Progenitor cell of endocrine pancreas (in vitro differentiated cells): ENCODE measurements around the gene SLC9A2. TPM values are rescaled to one million over a fixed set of nuclear protein-coding genes. Genes with fewer than 3 reads are reported as not detected.

Experiments used
- DNase-seq: peaks from one replicate; pipeline ENCODE4 v3.0.0; 2021; ENCODE audit warnings: low spot score; ENCODE audit not compliant: unreplicated experiment
- H3K27ac Mint-ChIP-seq: 2 replicates; pipeline ENCODE4 v1.8.0; 2021; ENCODE audit warnings: mild to moderate bottlenecking, moderate library complexity, mixed read lengths
- H3K27me3 Mint-ChIP-seq: 2 replicates; pipeline ENCODE4 v1.8.0; 2021; ENCODE audit warnings: mixed read lengths
- H3K36me3 Mint-ChIP-seq: 2 replicates; pipeline ENCODE4 v1.8.0; 2022; ENCODE audit warnings: mixed read lengths; ENCODE audit not compliant: insufficient read depth
- H3K4me1 Mint-ChIP-seq: 2 replicates; pipeline ENCODE4 v1.8.0; 2021; ENCODE audit warnings: low read depth, mixed read lengths
- H3K4me3 Mint-ChIP-seq: 2 replicates; pipeline ENCODE4 v1.8.0; 2021; ENCODE audit warnings: low read depth, mild to moderate bottlenecking, moderate library complexity, mixed read lengths
- H3K9me3 Mint-ChIP-seq: 2 replicates; pipeline ENCODE4 v1.8.0; 2021; ENCODE audit warnings: low read depth, mixed read lengths
- CTCF ChIP-seq: fragments of 200-600 bp; sonication (generic); IDR thresholded peaks from one replicate; pipeline ENCODE4 v1.5.0; 2021; ENCODE audit warnings: antibody characterized with exemption, mild to moderate bottlenecking; ENCODE audit not compliant: unreplicated experiment
- total RNA-seq: library from RNA; stranded (reverse); gene quantifications from 2 replicates; pipeline ENCODE4 v1.2.1, GENCODE V29; 2021

SLC9A2 gene
- total RNA-seq, 1 donor from 2014 or later = 1.6 TPM

DNA sequence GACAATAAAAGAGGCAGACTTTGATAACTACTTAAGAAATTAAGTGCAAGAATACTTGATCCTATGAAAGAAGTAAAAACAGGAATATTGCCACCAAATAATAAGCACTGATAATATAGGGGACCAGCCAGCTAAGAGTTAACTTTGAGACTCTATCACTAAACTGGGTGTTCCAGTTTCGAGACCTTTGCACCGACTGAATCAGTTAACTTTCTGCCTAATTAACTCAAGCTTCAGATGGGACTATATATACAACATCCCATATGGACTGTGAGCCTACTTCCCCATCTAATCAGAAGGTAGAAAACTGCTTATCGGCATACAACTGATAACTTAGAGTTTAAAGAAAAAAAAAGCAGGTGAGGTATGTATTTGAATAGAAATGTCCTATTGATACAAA is 25.8 kb upstream of the SLC9A2 start:
- Mint-ChIP-seq H3K4me3 (no peak overlapping the region), H3K27ac (no peak overlapping the region), H3K36me3 (no peaks in the 10 kb centered on the region), H3K4me1 (peaks cover 38% of the 10 kb centered on the region), H3K27me3 (no peaks in the 10 kb centered on the region), H3K9me3 (no peaks in the 10 kb centered on the region)
- TF ChIP-seq CTCF = no peak
- no peak for DNase-seq

GRCh38 chr2:102594445-102595016 is 24.8 kb upstream of the SLC9A2 start:
- Mint-ChIP-seq H3K27ac (no peak overlapping the region), H3K36me3 (no peaks in the 10 kb centered on the region)

GRCh38 chr2:102597788-102598187 is 21.6 kb upstream of the SLC9A2 start:
- DNase-seq = no peak
- no peak overlapping the region for H3K27ac Mint-ChIP-seq
- no peaks in the 10 kb centered on the region for H3K27me3 Mint-ChIP-seq
- H3K36me3 Mint-ChIP-seq = no peaks in the 10 kb centered on the region
- peaks cover 16% of the 10 kb centered on the region for H3K4me1 Mint-ChIP-seq
- no peak overlapping the region for H3K4me3 Mint-ChIP-seq
- H3K9me3 Mint-ChIP-seq = peaks cover 3% of the 10 kb centered on the region
- TF ChIP-seq CTCF = no peak

More at GRCh38 chr2:102594445-102595016, 24.8 kb upstream of the SLC9A2 start:
- H3K9me3 Mint-ChIP-seq = no peaks in the 10 kb centered on the region
- peaks cover 34% of the 10 kb centered on the region for H3K4me1 Mint-ChIP-seq
- DNase-seq = no peak
- no peak overlapping the region for H3K4me3 Mint-ChIP-seq
- H3K27me3 Mint-ChIP-seq = no peaks in the 10 kb centered on the region
- no peak for TF ChIP-seq CTCF

DNA sequence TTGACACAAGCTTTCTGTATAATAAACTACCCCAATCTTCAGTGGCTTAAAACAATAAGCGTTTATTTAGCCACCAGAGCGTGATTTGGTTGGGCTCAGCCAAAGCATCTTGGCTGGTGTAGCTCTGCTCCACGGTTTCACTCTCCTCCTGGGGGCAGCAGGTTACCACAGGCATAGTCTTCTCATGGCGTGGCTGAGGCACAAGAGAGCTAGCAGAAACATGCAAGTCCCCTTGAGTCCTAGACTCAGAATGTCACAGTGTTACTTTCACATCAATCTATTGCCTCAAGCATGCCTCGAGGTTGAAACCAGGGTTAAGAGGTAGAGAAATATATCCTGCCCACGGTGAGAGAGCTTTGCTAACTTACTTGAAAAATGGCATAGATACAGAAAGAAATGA is 19.9 kb upstream of the SLC9A2 start:
- H3K4me3 Mint-ChIP-seq = no peak overlapping the region
- DNase-seq = no peak
- no peaks in the 10 kb centered on the region for H3K27me3 Mint-ChIP-seq
- H3K4me1 Mint-ChIP-seq = peaks cover 5% of the 10 kb centered on the region
- no peak for TF ChIP-seq CTCF
- H3K27ac Mint-ChIP-seq = no peak overlapping the region
- H3K9me3 Mint-ChIP-seq = peaks cover 3% of the 10 kb centered on the region
- H3K36me3 Mint-ChIP-seq = no peaks in the 10 kb centered on the region

GRCh38 chr2:102601730-102602129 is 17.6 kb upstream of the SLC9A2 start:
- DNase-seq = no peak
- Mint-ChIP-seq H3K4me1 (peaks cover 5% of the 10 kb centered on the region), H3K4me3 (no peak overlapping the region), H3K27ac (no peak overlapping the region), H3K9me3 (peaks cover 3% of the 10 kb centered on the region), H3K27me3 (no peaks in the 10 kb centered on the region), H3K36me3 (no peaks in the 10 kb centered on the region)
- TF ChIP-seq CTCF = no peak
